T follicular helper cell (primary cell): Measurements from ENCODE around the gene TIGD2.

ENCODE experiments used
- DNase-seq: peaks from one replicate; pipeline ENCODE4 v3.0.0-alpha.2; 2020; ENCODE audit warnings: low read depth
- total RNA-seq, 2 experiments: gene quantifications; one replicate each; lab custom pipeline; 2026; lab: John Stamatoyannopoulos, UW

Gene TIGD2
- total RNA-seq = 7.2 to 11.8 reads per million in 2 experiments

- peak; percentile 79 for DNase-seq
Observed at GRCh38 chr4:89110986-89111832, at the start of gene TIGD2. Gene TIGD2 (plus strand): TSS chr4:89111533. CDS start chr4:89112975, 1,442 bp downstream.

GRCh38 chr4:89064848-89065247 lies 46.5 kb upstream of the TIGD2 start:
- DNase-seq = no peak

DNA sequence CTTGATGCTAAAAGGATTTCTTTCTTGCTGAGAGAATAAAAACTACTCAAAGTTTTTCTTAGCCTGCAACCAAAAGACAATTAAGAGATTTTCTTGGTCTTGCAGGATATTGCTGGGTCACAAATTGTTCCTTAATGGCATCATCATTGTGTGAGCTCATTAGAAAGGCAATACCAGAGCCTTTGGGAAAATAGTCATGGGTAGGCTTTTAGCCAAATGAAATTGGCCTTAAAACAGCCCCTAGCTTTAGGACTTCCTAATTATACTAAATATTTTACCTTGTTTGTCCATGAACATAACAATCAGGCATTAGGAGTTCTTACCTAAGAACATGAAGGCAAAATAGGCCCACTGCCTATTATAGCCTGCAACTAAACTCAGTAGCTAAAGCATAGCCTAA lies 43.9 kb upstream of the TIGD2 start:
- no peak for DNase-seq

GRCh38 chr4:89069481-89069880 lies 41.9 kb upstream of the TIGD2 start:
- DNase-seq = no peak

DNA sequence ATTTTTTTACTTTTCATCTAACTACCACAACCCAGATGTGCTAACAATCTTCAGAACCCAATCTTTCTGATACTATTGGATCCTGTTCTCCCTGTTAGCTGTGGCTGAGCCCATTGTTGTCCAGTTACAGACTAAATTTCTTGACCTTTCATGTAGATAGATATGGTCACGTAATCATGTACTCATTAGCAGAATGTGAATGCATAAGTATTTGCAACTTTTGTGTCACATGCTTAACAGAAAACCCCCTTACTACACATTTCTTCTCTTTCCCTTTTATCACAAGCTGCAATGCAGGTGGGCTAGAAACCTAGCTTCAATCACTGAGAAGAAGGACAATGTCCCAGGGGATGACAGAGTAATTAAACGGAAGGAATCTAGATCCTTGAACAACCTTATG lies 41.3 kb upstream of the TIGD2 start:
- DNase-seq = no peak

- DNase-seq = no peak
Observed at GRCh38 chr4:89071311-89071710, 40.0 kb upstream of the TIGD2 start.

- no peak for DNase-seq
Observed at GRCh38 chr4:89072921-89073320, 38.4 kb upstream of the TIGD2 start.

GRCh38 chr4:89077761-89078160 lies 33.6 kb upstream of the TIGD2 start:
- no peak for DNase-seq

- no peak for DNase-seq
Observed at GRCh38 chr4:89078300-89078699, 33.0 kb upstream of the TIGD2 start.

DNA sequence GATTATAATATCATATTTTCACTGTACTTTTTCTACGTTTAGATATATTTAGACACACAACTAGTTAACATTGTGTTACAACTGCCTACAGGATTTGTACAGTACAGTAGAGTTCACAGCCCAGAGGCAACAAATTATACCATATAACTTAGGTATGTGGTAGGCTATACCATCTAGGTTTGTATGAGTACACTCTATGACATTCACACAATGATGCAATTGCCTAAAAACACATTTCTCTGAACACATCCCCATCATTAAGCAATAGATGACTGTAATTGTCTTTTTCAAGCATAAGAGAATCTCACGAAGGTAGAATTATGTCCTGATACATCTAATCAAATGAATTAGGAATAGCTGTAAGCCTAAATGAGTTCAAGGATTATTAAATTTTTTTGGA lies 12.3 kb upstream of the TIGD2 start:
- no peak for DNase-seq

GRCh38 chr4:89099471-89099870 lies 11.9 kb upstream of the TIGD2 start:
- no peak for DNase-seq

DNA sequence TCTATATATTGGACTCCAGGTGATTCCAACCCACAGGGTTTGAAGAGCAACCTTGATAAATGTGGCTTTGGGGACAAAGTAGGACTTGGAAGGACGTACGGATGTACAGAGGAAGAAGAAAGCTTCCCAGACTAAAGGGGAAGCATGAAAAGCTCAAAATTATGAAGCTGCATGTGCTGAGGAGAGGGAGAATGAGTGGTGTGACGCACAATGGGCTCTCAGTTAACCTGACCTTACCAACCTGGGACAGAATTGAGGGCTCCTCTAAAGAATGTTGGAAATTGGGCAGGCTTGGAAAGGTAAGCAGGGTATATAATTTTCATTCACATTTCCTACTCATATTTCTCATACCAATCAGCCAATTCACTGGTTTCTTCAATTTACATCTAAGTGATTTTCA lies 10.5 kb upstream of the TIGD2 start:
- no peak for DNase-seq

GRCh38 chr4:89101256-89102161 lies 9.8 kb upstream of the TIGD2 start:
- no peak for DNase-seq

DNA sequence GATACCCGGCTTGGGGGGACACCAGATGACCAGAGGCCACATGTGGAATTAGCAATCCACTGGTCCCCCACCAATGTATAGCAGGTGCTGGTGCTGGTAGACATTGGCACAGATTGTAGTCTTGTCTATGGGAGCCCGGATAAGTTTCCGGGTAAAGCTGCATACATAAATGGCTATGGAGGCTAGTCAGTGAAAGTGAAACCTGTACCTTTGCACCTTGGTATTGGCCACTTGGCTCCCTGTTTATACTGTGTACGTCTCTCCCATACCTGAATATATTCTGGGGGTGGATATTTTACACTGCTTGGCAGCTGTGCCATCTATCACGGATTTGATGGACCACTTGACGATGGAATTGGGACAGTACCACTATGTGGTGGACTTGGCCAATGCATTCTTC lies 5.6 kb upstream of the TIGD2 start:
- no peak for DNase-seq

GRCh38 chr4:89108091-89108490 lies 3.2 kb upstream of the TIGD2 start:
- no peak for DNase-seq

- DNase-seq = no peak
Observed at GRCh38 chr4:89109841-89110540, 1.3 kb upstream of the TIGD2 start.

- peak; percentile 1 for DNase-seq
Observed at GRCh38 chr4:89110541-89110985, 770 bp upstream of the TIGD2 start.

GRCh38 chr4:89111833-89112563 lies 665 bp downstream of the TIGD2 start:
- DNase-seq = no peak

DNA sequence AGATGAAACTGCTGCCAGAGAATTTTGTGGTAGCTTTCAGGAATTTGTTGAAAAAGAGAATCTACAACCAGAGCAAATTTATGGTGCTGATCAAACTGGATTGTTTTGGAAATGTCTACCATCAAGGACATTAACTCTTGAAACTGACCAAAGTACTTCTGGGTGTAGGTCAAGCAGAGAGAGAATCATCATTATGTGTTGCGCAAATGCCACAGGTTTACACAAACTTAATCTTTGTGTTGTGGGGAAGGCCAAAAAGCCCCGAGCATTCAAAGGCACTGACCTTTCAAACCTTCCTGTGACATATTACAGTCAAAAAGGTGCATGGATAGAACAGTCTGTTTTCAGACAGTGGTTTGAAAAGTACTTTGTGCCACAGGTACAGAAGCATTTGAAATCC lies 2.1 kb downstream of the TIGD2 start:
- no peak for DNase-seq

- no peak for DNase-seq
Observed at GRCh38 chr4:89114100-89114499, 2.8 kb downstream of the TIGD2 start.

GRCh38 chr4:89117115-89117514 lies 5.8 kb downstream of the TIGD2 start:
- no peak for DNase-seq
